Tibial nerve (tissue), 4 donors: ENCODE measurements around the gene ATP6V1C2.

Experiments used
- EP300 ChIP-seq, 2 donors: sonication (generic); formaldehyde crosslinking; IDR thresholded peaks; one replicate each; pipeline ENCODE4 v1.6.1; 2017; ENCODE audit warnings: antibody characterized with exemption in 2 of 2, mild to moderate bottlenecking in 1 of 2
- POLR2A ChIP-seq, 2 donors: fragments of 450-650 bp; IDR thresholded peaks; one replicate each; pipeline ENCODE4 v1.6.1; 2017; ENCODE audit warnings: antibody characterized with exemption in 2 of 2, mild to moderate bottlenecking in 2 of 2, moderate library complexity in 2 of 2
- TF ChIP-seq, protein P1 (sequence below), 5 experiments: fragments of 200-600 bp in 3 of 5; fragments of 450-650 bp in 2 of 5; sonication (generic) in 3 of 5; IDR thresholded peaks; one replicate each; pipeline ENCODE4 v1.5.1; 2016 to 2019; ENCODE audit warnings: antibody characterized with exemption in 5 of 5, mild to moderate bottlenecking in 3 of 5, moderate library complexity in 2 of 5

DNA sequence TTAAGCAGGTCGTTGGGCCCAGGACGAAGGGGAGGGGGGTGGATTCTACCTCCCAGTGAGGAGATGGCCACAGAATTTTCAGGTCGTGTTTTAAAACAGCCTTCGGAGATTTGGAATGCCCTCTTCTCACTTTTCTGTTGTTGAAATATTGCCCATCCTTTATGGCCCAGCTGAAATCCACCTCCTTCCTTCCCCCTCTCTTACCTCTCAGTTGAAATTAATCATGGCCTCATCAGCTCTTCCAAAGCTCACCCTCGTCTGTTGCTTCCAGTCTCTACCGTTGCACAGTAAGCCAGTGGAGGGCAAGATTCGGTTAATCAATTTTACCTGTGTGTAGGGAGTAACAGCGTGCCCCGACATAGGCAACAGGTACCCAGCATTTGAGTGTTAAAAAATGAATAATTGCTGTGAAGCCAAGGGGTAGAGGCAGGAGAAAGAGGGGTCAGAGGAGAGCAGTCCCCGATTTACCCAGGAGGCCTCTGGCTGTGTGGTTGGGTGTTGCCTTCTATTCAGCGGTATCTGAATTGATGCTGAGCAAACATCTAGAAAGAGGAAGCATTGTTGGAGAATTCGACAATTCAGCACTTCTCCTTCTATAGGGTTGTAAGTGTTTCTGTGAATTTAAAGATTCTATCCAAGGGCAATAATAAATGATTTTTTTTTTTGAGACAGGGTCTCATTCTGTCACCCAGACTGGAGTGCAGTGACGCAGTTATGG, 99.7 kb downstream of the ATP6V1C2 start:
- no peak for TF ChIP-seq EP300 (IDR thresholded peaks at IDR 0.05)
- no peak for TF ChIP-seq POLR2A (IDR thresholded peaks at IDR 0.05)
- TF ChIP-seq, protein P1, sequence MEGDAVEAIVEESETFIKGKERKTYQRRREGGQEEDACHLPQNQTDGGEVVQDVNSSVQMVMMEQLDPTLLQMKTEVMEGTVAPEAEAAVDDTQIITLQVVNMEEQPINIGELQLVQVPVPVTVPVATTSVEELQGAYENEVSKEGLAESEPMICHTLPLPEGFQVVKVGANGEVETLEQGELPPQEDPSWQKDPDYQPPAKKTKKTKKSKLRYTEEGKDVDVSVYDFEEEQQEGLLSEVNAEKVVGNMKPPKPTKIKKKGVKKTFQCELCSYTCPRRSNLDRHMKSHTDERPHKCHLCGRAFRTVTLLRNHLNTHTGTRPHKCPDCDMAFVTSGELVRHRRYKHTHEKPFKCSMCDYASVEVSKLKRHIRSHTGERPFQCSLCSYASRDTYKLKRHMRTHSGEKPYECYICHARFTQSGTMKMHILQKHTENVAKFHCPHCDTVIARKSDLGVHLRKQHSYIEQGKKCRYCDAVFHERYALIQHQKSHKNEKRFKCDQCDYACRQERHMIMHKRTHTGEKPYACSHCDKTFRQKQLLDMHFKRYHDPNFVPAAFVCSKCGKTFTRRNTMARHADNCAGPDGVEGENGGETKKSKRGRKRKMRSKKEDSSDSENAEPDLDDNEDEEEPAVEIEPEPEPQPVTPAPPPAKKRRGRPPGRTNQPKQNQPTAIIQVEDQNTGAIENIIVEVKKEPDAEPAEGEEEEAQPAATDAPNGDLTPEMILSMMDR (IDR thresholded peaks at IDR 0.05): no peak
